ENCODE results near the gene SELENOM. TPM values are rescaled to one million over a fixed set of nuclear protein-coding genes. Genes with fewer than 3 reads are reported as not detected.

Gene SELENOM
- total RNA-seq, 1 donor from 2014 or later, result 157 TPM

DNA sequence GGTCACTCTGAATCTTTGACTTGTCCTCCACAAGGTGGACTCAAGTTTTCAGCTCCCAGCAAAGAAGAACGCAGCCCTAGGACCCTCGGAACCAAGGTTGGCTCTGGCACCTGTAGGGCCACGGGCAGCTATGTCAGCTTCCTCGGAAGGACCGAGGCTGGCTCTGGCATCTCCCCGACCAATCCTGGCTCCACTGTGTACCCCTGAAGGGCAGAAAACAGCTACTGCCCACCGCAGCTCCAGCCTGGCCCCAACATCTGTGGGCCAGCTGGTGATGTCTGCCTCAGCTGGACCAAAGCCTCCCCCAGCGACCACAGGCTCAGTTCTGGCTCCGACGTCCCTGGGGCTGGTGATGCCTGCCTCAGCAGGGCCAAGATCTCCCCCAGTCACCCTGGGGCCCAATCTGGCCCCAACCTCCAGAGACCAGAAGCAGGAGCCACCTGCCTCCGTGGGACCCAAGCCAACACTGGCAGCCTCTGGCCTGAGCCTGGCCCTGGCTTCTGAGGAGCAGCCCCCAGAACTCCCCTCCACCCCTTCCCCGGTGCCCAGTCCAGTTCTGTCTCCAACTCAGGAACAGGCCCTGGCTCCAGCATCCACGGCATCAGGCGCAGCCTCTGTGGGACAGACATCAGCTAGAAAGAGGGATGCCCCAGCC is 17.6 kb upstream of the SELENOM start:
- no peaks in the 10 kb centered on the region for H3K36me3 ChIP-seq (ENCODE audit: insufficient read depth, low read length)
- FAIRE-seq (no peak), DNase-seq (ENCODE audit: low read depth) (no peak)
- H3K4me3 ChIP-seq (ENCODE audit: insufficient read depth, low read depth, low read length), result no peak overlapping the region
- peaks cover 3% of the 10 kb centered on the region for H3K4me1 ChIP-seq (ENCODE audit: insufficient read depth, low read length)
- H3K79me2 ChIP-seq (ENCODE audit: insufficient read depth, low read length), result no peaks in the 10 kb centered on the region
- H4K20me1 ChIP-seq (ENCODE audit: insufficient read depth, low read length), result no peaks in the 10 kb centered on the region
- TF ChIP-seq, protein P1, sequence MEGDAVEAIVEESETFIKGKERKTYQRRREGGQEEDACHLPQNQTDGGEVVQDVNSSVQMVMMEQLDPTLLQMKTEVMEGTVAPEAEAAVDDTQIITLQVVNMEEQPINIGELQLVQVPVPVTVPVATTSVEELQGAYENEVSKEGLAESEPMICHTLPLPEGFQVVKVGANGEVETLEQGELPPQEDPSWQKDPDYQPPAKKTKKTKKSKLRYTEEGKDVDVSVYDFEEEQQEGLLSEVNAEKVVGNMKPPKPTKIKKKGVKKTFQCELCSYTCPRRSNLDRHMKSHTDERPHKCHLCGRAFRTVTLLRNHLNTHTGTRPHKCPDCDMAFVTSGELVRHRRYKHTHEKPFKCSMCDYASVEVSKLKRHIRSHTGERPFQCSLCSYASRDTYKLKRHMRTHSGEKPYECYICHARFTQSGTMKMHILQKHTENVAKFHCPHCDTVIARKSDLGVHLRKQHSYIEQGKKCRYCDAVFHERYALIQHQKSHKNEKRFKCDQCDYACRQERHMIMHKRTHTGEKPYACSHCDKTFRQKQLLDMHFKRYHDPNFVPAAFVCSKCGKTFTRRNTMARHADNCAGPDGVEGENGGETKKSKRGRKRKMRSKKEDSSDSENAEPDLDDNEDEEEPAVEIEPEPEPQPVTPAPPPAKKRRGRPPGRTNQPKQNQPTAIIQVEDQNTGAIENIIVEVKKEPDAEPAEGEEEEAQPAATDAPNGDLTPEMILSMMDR (IDR thresholded peaks at IDR 0.05; ENCODE audit: insufficient read depth, low read depth, low read length), result no peak
- no peak for TF ChIP-seq EZH2 (IDR thresholded peaks at IDR 0.05; ENCODE audit: insufficient read depth, low read length)
- H2AFZ ChIP-seq (ENCODE audit: low read depth, low read length), result no peak overlapping the region
- H3K4me2 ChIP-seq (ENCODE audit: low read length), result no peak overlapping the region
- Mint-ChIP-seq H3K4me3 (ENCODE audit: unreplicated experiment) (no peak overlapping the region), H3K36me3 (ENCODE audit: low read depth, unreplicated experiment) (peaks cover 2% of the 10 kb centered on the region), H3K9me3 (ENCODE audit: unreplicated experiment) (no peaks in the 10 kb centered on the region), H3K4me1 (ENCODE audit: low read depth, unreplicated experiment) (peaks cover 2% of the 10 kb centered on the region), H3K27ac (ENCODE audit: unreplicated experiment) (no peak overlapping the region), H3K27me3 (ENCODE audit: low read depth, unreplicated experiment) (peaks cover 18% of the 10 kb centered on the region)
- peaks cover 7% of the 10 kb centered on the region for H3K27me3 ChIP-seq (ENCODE audit: insufficient read depth, low read length)
- no peaks in the 10 kb centered on the region for H3K9me3 ChIP-seq (ENCODE audit: insufficient read depth, low read depth, low read length)
- H3K9ac ChIP-seq (ENCODE audit: low read length), result no peak overlapping the region
- no peak overlapping the region for H3K27ac ChIP-seq (ENCODE audit: low read depth, low read length)

DNA sequence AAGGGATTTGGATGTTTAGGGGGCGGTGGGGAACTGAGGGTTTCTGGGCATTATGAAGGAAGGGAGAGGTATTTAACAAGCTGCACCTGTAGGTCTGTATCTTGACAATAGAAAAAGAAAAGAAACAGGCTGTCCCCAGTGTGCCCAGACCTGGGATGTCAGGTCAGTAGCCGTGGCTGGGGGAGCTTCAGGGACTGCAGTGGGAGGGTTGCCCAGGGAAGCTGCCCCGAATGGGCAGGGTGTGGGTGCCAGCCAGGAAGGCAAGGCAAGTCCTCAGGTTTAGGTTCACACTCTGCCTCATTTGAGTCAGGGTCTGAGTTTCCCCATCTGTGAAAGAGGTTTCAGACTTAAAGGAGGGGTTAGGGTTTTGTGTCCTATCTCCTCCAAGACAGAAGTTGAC is 16.9 kb upstream of the SELENOM start:
- no peak overlapping the region for H3K4me3 ChIP-seq (ENCODE audit: insufficient read depth, low read depth, low read length)
- Mint-ChIP-seq H3K36me3 (ENCODE audit: low read depth, unreplicated experiment) (peaks cover 2% of the 10 kb centered on the region), H3K27me3 (ENCODE audit: low read depth, unreplicated experiment) (peaks cover 22% of the 10 kb centered on the region), H3K9me3 (ENCODE audit: unreplicated experiment) (no peaks in the 10 kb centered on the region), H3K4me1 (ENCODE audit: low read depth, unreplicated experiment) (peaks cover 2% of the 10 kb centered on the region), H3K4me3 (ENCODE audit: unreplicated experiment) (no peak overlapping the region), H3K27ac (ENCODE audit: unreplicated experiment) (no peak overlapping the region)
- H3K9me3 ChIP-seq (ENCODE audit: insufficient read depth, low read depth, low read length), result no peaks in the 10 kb centered on the region
- H3K4me1 ChIP-seq (ENCODE audit: insufficient read depth, low read length), result peaks cover 3% of the 10 kb centered on the region
- FAIRE-seq, result no peak
- no peaks in the 10 kb centered on the region for H4K20me1 ChIP-seq (ENCODE audit: insufficient read depth, low read length)
- H3K27me3 ChIP-seq (ENCODE audit: insufficient read depth, low read length), result peaks cover 7% of the 10 kb centered on the region
- H3K36me3 ChIP-seq (ENCODE audit: insufficient read depth, low read length), result no peaks in the 10 kb centered on the region
- H3K79me2 ChIP-seq (ENCODE audit: insufficient read depth, low read length), result no peaks in the 10 kb centered on the region
- H3K27ac ChIP-seq (ENCODE audit: low read depth, low read length), result no peak overlapping the region
- TF ChIP-seq, protein P1 (IDR thresholded peaks at IDR 0.05; ENCODE audit: insufficient read depth, low read depth, low read length), result no peak
- no peak for TF ChIP-seq EZH2 (IDR thresholded peaks at IDR 0.05; ENCODE audit: insufficient read depth, low read length)
- no peak overlapping the region for H3K9ac ChIP-seq (ENCODE audit: low read length)
- no peak overlapping the region for H2AFZ ChIP-seq (ENCODE audit: low read depth, low read length)
- DNase-seq (ENCODE audit: low read depth), result no peak
- no peak overlapping the region for H3K4me2 ChIP-seq (ENCODE audit: low read length)

DNA sequence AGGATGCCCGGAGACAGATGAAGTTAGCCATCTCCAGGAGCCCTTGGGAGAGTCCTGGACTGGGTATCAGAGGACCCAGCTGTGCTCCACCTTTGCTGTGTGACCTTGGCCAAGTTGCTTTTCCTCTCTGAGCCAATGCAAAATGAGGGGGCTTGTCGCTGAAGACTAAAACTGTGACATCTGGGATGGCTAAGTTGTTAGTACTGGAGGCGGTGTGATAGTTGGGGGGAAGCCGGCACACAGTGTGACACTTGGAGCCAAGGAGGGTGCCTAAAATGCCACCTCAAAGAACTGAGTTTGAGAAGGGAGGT is 15.9 kb upstream of the SELENOM start:
- Mint-ChIP-seq H3K36me3 (ENCODE audit: low read depth, unreplicated experiment) (peaks cover 2% of the 10 kb centered on the region), H3K27me3 (ENCODE audit: low read depth, unreplicated experiment) (peaks cover 22% of the 10 kb centered on the region), H3K27ac (ENCODE audit: unreplicated experiment) (no peak overlapping the region), H3K4me3 (ENCODE audit: unreplicated experiment) (peak overlapping the region; percentile 79), H3K4me1 (ENCODE audit: low read depth, unreplicated experiment) (peaks cover 5% of the 10 kb centered on the region), H3K9me3 (ENCODE audit: unreplicated experiment) (no peaks in the 10 kb centered on the region)
- Histone ChIP-seq H3K4me1 (ENCODE audit: insufficient read depth, low read length) (peaks cover 3% of the 10 kb centered on the region), H3K9me3 (ENCODE audit: insufficient read depth, low read depth, low read length) (no peaks in the 10 kb centered on the region), H3K4me2 (ENCODE audit: low read length) (peak overlapping the region; percentile 87), H3K4me3 (ENCODE audit: insufficient read depth, low read depth, low read length) (peak overlapping the region; percentile 52), H2AFZ (ENCODE audit: low read depth, low read length) (peak overlapping the region; percentile 81), H3K79me2 (ENCODE audit: insufficient read depth, low read length) (no peaks in the 10 kb centered on the region), H3K27me3 (ENCODE audit: insufficient read depth, low read length) (peaks cover 7% of the 10 kb centered on the region), H3K27ac (ENCODE audit: low read depth, low read length) (no peak overlapping the region), H3K36me3 (ENCODE audit: insufficient read depth, low read length) (no peaks in the 10 kb centered on the region), H4K20me1 (ENCODE audit: insufficient read depth, low read length) (no peaks in the 10 kb centered on the region), H3K9ac (ENCODE audit: low read length) (peak overlapping the region; percentile 66)
- DNase-seq (ENCODE audit: low read depth) (no peak), FAIRE-seq (no peak)
- no peak for TF ChIP-seq EZH2 (IDR thresholded peaks at IDR 0.05; ENCODE audit: insufficient read depth, low read length)
- TF ChIP-seq, protein P1 (IDR thresholded peaks at IDR 0.05; ENCODE audit: insufficient read depth, low read depth, low read length), result no peak
